H1 (cell line): ENCODE results near the gene PKD1. TPM values are rescaled to one million over a fixed set of nuclear protein-coding genes. Genes with fewer than 3 reads are reported as not detected.
A peak's percentile ranks its signal among the peaks of the same experiment; 100 is the strongest.

Experiments used
- ASH2L ChIP-seq: fragments of 200-600, 300-600 bp; sonication (generic); IDR thresholded peaks from one replicate; pipeline ENCODE4 v1.7.1; 2017; ENCODE audit warnings: low read length
- BCL11A ChIP-seq, 2 experiments: IDR thresholded peaks; one replicate each; pipeline ENCODE4 v1.6.1; 2011; ENCODE audit warnings: low read depth in 2 of 2, low read length in 2 of 2, mild to moderate bottlenecking in 2 of 2
- CBX8 ChIP-seq: fragments of 300-800, 300-1000 bp; sonication (generic); IDR thresholded peaks from 2 replicates; pipeline ENCODE4 v1.7.1; 2016; ENCODE audit warnings: low read depth, low read length, borderline replicate concordance
- CHD1 ChIP-seq: IDR thresholded peaks from 2 replicates; pipeline ENCODE4 v1.6.1; 2012; ENCODE audit warnings: low read depth, low read length, improper control_type of control experiment
- CREB1 ChIP-seq: IDR thresholded peaks from 2 replicates; pipeline ENCODE4 v1.6.1; 2012; ENCODE audit warnings: inconsistent platforms
- CTBP2 ChIP-seq: IDR thresholded peaks from 2 replicates; pipeline ENCODE4 v1.7.0; 2011; ENCODE audit warnings: borderline replicate concordance, mild to moderate bottlenecking, moderate library complexity, mixed read lengths, low read length; ENCODE audit not compliant: insufficient read depth, insufficient read length
- EGR1 ChIP-seq: IDR thresholded peaks from 2 replicates; pipeline ENCODE4 v1.6.1; 2011; ENCODE audit warnings: low read depth, low read length, borderline replicate concordance
- FOSL1 ChIP-seq: IDR thresholded peaks from 2 replicates; pipeline ENCODE4 v1.6.1; 2011; ENCODE audit warnings: mild to moderate bottlenecking, low read depth, low read length, moderate library complexity; ENCODE audit not compliant: insufficient read depth
- GTF2F1 ChIP-seq: IDR thresholded peaks from 2 replicates; pipeline ENCODE4 v1.6.1; 2012; ENCODE audit warnings: low read depth, low read length, improper control_type of control experiment, borderline replicate concordance
- HDAC2 ChIP-seq, 2 experiments: fragments of 300-600 bp in 1 of 2; sonication (generic) in 1 of 2; IDR thresholded peaks; 2 replicates each; pipeline ENCODE4 v1.6.1; 2011 to 2012; ENCODE audit warnings: low read depth in 2 of 2, low read length in 2 of 2, mild to moderate bottlenecking in 2 of 2, moderate library complexity in 2 of 2, borderline replicate concordance in 1 of 2, inconsistent platforms in 1 of 2
- JUN ChIP-seq: IDR thresholded peaks from 2 replicates; pipeline ENCODE4 v1.6.1; 2011; ENCODE audit warnings: low read depth, mild to moderate bottlenecking, improper control_type of control experiment, low read length
- KDM1A ChIP-seq: fragments of 200-600, 300-600 bp; sonication (generic); IDR thresholded peaks from 2 replicates; pipeline ENCODE4 v1.7.1; 2016; ENCODE audit warnings: mild to moderate bottlenecking, low read length, borderline replicate concordance
- PHF8 ChIP-seq: fragments of 200-600 bp; sonication (generic); conservative IDR thresholded peaks from 2 replicates; pipeline ENCODE4 v1.7.1; 2012; ENCODE audit warnings: low read depth, mild to moderate bottlenecking, inconsistent platforms, low read length, moderate library complexity
- RBBP5 ChIP-seq: IDR thresholded peaks from 2 replicates; pipeline ENCODE4 v1.7.1; 2012; ENCODE audit warnings: low read depth, mild to moderate bottlenecking, inconsistent platforms, low read length, moderate library complexity, borderline replicate concordance
- RNF2 ChIP-seq: fragments of 200-900, 300-1000 bp; sonication (generic); IDR thresholded peaks from 2 replicates; pipeline ENCODE4 v1.7.1; 2016; ENCODE audit warnings: borderline replicate concordance, low read depth, mild to moderate bottlenecking, antibody characterized with exemption, low read length; ENCODE audit not compliant: poor library complexity, severe bottlenecking; ENCODE audit errors: missing control alignments
- SIX5 ChIP-seq: IDR thresholded peaks from 2 replicates; pipeline ENCODE4 v1.6.1; 2011; ENCODE audit warnings: mild to moderate bottlenecking, low read depth, low read length
- SP2 ChIP-seq: IDR thresholded peaks from 2 replicates; pipeline ENCODE4 v1.6.1; 2012; ENCODE audit warnings: mild to moderate bottlenecking, low read length, inconsistent platforms
- TAF7 ChIP-seq: optimal IDR thresholded peaks from 2 replicates; pipeline ENCODE3; 2011; ENCODE audit warnings: low read depth, mild to moderate bottlenecking, inconsistent platforms, low read length, moderate library complexity, borderline replicate concordance
- TCF12 ChIP-seq: IDR thresholded peaks from 2 replicates; pipeline ENCODE4 v1.6.1; 2011; ENCODE audit warnings: low read depth, mild to moderate bottlenecking, low read length
- YY1 ChIP-seq: IDR thresholded peaks from 2 replicates; pipeline ENCODE4 v1.6.1; 2011; ENCODE audit warnings: low read depth, mild to moderate bottlenecking, low read length
- polyA plus RNA-seq, 7 experiments: library from polyadenylated mRNA; depleted of rRNA in 3 of 7; stranded (reverse) in 5 of 7; unstranded in 2 of 7; fragments of >200 nt in 5 of 7; fragments of 200-250 nt in 2 of 7; gene quantifications; 1 replicate in 5 of 7; 2 replicates in 1 of 7; 4 replicates in 1 of 7; pipeline versions ENCODE4 v1.2.1 to v1.2.3, GENCODE V29; 2011 to 2013; ENCODE audit warnings: missing spikeins in 2 of 7, mixed read lengths in 2 of 7
- total RNA-seq: library from RNA; stranded (reverse); fragmentation: NEBNext Ultra II Directional; extraction: Animal tissue kit (Norgen Biotek cat#: 25700); gene quantifications from 2 replicates; pipeline ENCODE4 v1.2.1, GENCODE V29; 2021
- TF ChIP-seq, protein P1 (sequence below): IDR thresholded peaks from 2 replicates; pipeline ENCODE4 v1.6.1; 2011; ENCODE audit warnings: low read length, improper control_type of control experiment

Gene PKD1
- total and polyA plus RNA-seq, 2 of the 8 experiments (the other 6 are each of a cell fraction or from before 2014, with no cell fraction given) = 40.6 to 52.7 TPM

GRCh38 chr16:2155091-2155950 lies 19.6 kb upstream of the PKD1 start, which contains the start of gene TRAF7 (continued):
- no peak for TF ChIP-seq KDM1A
- TF ChIP-seq SP2 = peak; percentile 56
- TF ChIP-seq PHF8 = peak; percentile 95
- no peak for TF ChIP-seq JUN
- no peak for TF ChIP-seq BCL11A (IDR thresholded peaks at IDR 0.05; ENCODE audit: low read depth in 2 of 2, low read length in 2 of 2)
- TF ChIP-seq RNF2 = no peak
- TF ChIP-seq CHD1 = peak; percentile 63
- 0 out of 2 replicates have a peak, but pooled peaks have one; percentile 32 for TF ChIP-seq EGR1
- peak in 1 of 2 experiments; percentile 89; a peak in 1 of 4 replicates for TF ChIP-seq HDAC2 (IDR thresholded peaks at IDR 0.05; ENCODE audit: borderline replicate concordance in 1 of 2, low read depth in 2 of 2, low read length in 2 of 2)
- TF ChIP-seq ASH2L = peak; percentile 84
- TF ChIP-seq FOSL1 = no peak
- TF ChIP-seq TAF7 = peak; percentile 99
- peak; percentile 92 for TF ChIP-seq SIX5
- TF ChIP-seq TCF12 = 0 out of 2 replicates have a peak, but pooled peaks have one; percentile 52
- no peak for TF ChIP-seq RBBP5
- peak; percentile 97 for TF ChIP-seq GTF2F1
- TF ChIP-seq CBX8 = no peak
- TF ChIP-seq, protein P1, sequence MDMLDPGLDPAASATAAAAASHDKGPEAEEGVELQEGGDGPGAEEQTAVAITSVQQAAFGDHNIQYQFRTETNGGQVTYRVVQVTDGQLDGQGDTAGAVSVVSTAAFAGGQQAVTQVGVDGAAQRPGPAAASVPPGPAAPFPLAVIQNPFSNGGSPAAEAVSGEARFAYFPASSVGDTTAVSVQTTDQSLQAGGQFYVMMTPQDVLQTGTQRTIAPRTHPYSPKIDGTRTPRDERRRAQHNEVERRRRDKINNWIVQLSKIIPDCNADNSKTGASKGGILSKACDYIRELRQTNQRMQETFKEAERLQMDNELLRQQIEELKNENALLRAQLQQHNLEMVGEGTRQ = 0 out of 2 replicates have a peak, but pooled peaks have one; percentile 37
- peak; percentile 89 for TF ChIP-seq CREB1
- 0 out of 2 replicates have a peak, but pooled peaks have one; percentile 4 for TF ChIP-seq YY1
- TF ChIP-seq CTBP2 = no peak
